ENCODE measurements around the gene MLIP. TPM values are rescaled to one million over a fixed set of nuclear protein-coding genes. Genes with fewer than 3 reads are reported as not detected.

MLIP gene
- total RNA-seq, 4 donors from 2014 or later = 0.64 to 4.0 TPM; not detected in 2

GRCh38 chr6:54232703-54233102 lies 121.5 kb downstream of the MLIP start:
- Histone ChIP-seq H3K27me3 (no peaks in the 10 kb centered on the region), H3K27ac (no peak overlapping the region), H3K4me3 (no peak overlapping the region), H3K36me3 (no peaks in the 10 kb centered on the region), H3K9me3 (no peaks in the 10 kb centered on the region), H3K4me1 (no peaks in the 10 kb centered on the region)
- WGBS, 2 donors (ENCODE audit: low coverage in 1 of 2) = 94 to 100% methylated on average over 1 of the region's 1 CpG
- intact Hi-C loops (cut with DNase I; ENCODE audit: low total_unique reads) = no loop called here
- TF ChIP-seq POLR2A (IDR thresholded peaks at IDR 0.05) = no peak
- TF ChIP-seq POLR2AphosphoS5 (IDR thresholded peaks at IDR 0.05) = no peak
- no peak for TF ChIP-seq EP300 (IDR thresholded peaks at IDR 0.05; ENCODE audit: low read depth)
- TF ChIP-seq, protein P1, sequence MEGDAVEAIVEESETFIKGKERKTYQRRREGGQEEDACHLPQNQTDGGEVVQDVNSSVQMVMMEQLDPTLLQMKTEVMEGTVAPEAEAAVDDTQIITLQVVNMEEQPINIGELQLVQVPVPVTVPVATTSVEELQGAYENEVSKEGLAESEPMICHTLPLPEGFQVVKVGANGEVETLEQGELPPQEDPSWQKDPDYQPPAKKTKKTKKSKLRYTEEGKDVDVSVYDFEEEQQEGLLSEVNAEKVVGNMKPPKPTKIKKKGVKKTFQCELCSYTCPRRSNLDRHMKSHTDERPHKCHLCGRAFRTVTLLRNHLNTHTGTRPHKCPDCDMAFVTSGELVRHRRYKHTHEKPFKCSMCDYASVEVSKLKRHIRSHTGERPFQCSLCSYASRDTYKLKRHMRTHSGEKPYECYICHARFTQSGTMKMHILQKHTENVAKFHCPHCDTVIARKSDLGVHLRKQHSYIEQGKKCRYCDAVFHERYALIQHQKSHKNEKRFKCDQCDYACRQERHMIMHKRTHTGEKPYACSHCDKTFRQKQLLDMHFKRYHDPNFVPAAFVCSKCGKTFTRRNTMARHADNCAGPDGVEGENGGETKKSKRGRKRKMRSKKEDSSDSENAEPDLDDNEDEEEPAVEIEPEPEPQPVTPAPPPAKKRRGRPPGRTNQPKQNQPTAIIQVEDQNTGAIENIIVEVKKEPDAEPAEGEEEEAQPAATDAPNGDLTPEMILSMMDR (IDR thresholded peaks at IDR 0.05) = no peak
- no peak for DNase-seq
- in situ Hi-C loops (cut with MboI; ENCODE audit: low pct_ligation_motif_present in 1 of 4, low pct_unique_long_range_greater_than_20kb in 1 of 4, low sequenced_read_pairs in 3 of 4) = no loop called here

- H3K27me3 ChIP-seq = no peaks in the 10 kb centered on the region
- intact Hi-C loops (cut with DNase I; ENCODE audit: low total_unique reads) (no loop called here), in situ Hi-C loops (cut with MboI; ENCODE audit: low pct_ligation_motif_present in 1 of 4, low pct_unique_long_range_greater_than_20kb in 1 of 4, low sequenced_read_pairs in 3 of 4) (no loop called here)
- WGBS, 2 donors (ENCODE audit: low coverage in 1 of 2) = 67 to 71% methylated on average over 1 to 2 of the region's 2 CpGs
- no peaks in the 10 kb centered on the region for H3K36me3 ChIP-seq
- no peak overlapping the region for H3K4me3 ChIP-seq
- peaks cover 0 to 8% (median 3%) of the 10 kb centered on the region in 4 donors for H3K4me1 ChIP-seq
- no peaks in the 10 kb centered on the region for H3K9me3 ChIP-seq
- no peak overlapping the region for H3K27ac ChIP-seq
- no peak for DNase-seq
- TF ChIP-seq, protein P1 (IDR thresholded peaks at IDR 0.05) = no peak
- no peak for TF ChIP-seq POLR2AphosphoS5 (IDR thresholded peaks at IDR 0.05)
- no peak for TF ChIP-seq POLR2A (IDR thresholded peaks at IDR 0.05)
- TF ChIP-seq EP300 (IDR thresholded peaks at IDR 0.05; ENCODE audit: low read depth) = no peak
These were observed 123.3 kb downstream of the MLIP start for GRCh38 chr6:54234539-54234938.

- H3K36me3 ChIP-seq = no peaks in the 10 kb centered on the region
- H3K4me3 ChIP-seq = no peak overlapping the region
- TF ChIP-seq POLR2AphosphoS5 (IDR thresholded peaks at IDR 0.05) = no peak
- TF ChIP-seq POLR2A (IDR thresholded peaks at IDR 0.05) = no peak
- TF ChIP-seq EP300 (IDR thresholded peaks at IDR 0.05; ENCODE audit: low read depth) = no peak
- TF ChIP-seq, protein P1 (IDR thresholded peaks at IDR 0.05) = no peak
- no peaks in the 10 kb centered on the region for H3K27me3 ChIP-seq
- in situ Hi-C loops (cut with MboI; ENCODE audit: low pct_ligation_motif_present in 1 of 4, low pct_unique_long_range_greater_than_20kb in 1 of 4, low sequenced_read_pairs in 3 of 4) (no loop called here), intact Hi-C loops (cut with DNase I; ENCODE audit: low total_unique reads) (no loop called here)
- H3K4me1 ChIP-seq = peaks cover 0 to 8% (median 3%) of the 10 kb centered on the region in 4 donors
- H3K9me3 ChIP-seq = no peaks in the 10 kb centered on the region
- no peak overlapping the region for H3K27ac ChIP-seq
- no peak for DNase-seq
- WGBS, 2 donors (ENCODE audit: low coverage in 1 of 2) = 67 to 69% methylated on average over 1 to 2 of the region's 2 CpGs
These were observed 125.7 kb downstream of the MLIP start for GRCh38 chr6:54236984-54237383.

GRCh38 chr6:54238396-54238795 lies 127.2 kb downstream of the MLIP start:
- Histone ChIP-seq H3K4me3 (no peak overlapping the region), H3K4me1 (peaks cover 0 to 8% (median 3%) of the 10 kb centered on the region in 4 donors), H3K9me3 (no peaks in the 10 kb centered on the region), H3K36me3 (no peaks in the 10 kb centered on the region), H3K27me3 (no peaks in the 10 kb centered on the region), H3K27ac (no peak overlapping the region)
- TF ChIP-seq, protein P1 (IDR thresholded peaks at IDR 0.05) = no peak
- TF ChIP-seq POLR2A (IDR thresholded peaks at IDR 0.05) (no peak), EP300 (IDR thresholded peaks at IDR 0.05; ENCODE audit: low read depth) (no peak), POLR2AphosphoS5 (IDR thresholded peaks at IDR 0.05) (no peak)
- WGBS, 2 donors (ENCODE audit: low coverage in 1 of 2) = 11 to 41% methylated on average over 1 of the region's 1 CpG
- intact Hi-C loops (cut with DNase I; ENCODE audit: low total_unique reads) = no loop called here
- in situ Hi-C loops (cut with MboI; ENCODE audit: low pct_ligation_motif_present in 1 of 4, low pct_unique_long_range_greater_than_20kb in 1 of 4, low sequenced_read_pairs in 3 of 4) = no loop called here
- no peak for DNase-seq
